ENCODE measurements around the gene CAPN1.

DNA sequence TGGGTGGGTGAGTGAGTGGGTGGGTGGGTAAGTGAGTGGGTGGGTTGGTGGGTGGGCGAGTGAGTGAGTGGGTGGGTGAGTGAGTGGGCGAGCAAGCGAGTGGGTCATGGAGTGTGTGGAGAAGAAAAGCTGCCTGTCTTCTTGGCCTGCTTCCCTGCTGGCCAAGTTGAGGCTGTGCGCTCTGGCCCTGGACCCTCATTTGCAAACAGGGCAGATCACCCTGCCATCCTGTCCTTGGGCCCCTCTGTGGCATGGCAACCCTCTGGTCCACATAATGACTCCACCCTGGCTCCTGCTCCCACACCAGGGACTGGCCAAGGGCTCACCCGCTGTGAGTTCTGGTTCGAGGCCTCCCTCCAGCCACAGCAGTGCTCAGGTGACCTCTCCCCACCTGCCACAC is 35.1 kb downstream of the CAPN1 start:
- TF ChIP-seq, protein P1, sequence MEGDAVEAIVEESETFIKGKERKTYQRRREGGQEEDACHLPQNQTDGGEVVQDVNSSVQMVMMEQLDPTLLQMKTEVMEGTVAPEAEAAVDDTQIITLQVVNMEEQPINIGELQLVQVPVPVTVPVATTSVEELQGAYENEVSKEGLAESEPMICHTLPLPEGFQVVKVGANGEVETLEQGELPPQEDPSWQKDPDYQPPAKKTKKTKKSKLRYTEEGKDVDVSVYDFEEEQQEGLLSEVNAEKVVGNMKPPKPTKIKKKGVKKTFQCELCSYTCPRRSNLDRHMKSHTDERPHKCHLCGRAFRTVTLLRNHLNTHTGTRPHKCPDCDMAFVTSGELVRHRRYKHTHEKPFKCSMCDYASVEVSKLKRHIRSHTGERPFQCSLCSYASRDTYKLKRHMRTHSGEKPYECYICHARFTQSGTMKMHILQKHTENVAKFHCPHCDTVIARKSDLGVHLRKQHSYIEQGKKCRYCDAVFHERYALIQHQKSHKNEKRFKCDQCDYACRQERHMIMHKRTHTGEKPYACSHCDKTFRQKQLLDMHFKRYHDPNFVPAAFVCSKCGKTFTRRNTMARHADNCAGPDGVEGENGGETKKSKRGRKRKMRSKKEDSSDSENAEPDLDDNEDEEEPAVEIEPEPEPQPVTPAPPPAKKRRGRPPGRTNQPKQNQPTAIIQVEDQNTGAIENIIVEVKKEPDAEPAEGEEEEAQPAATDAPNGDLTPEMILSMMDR (IDR thresholded peaks at IDR 0.05) = no peak
- no peak for TF ChIP-seq EZH2phosphoT487 (IDR thresholded peaks at IDR 0.05)
